CD4-positive, alpha-beta T cell treated with Interleukin-12 subunit alpha and Interleukin-12 subunit beta, for 1 hour (primary cell): ENCODE data around the gene OTOR.

Experiments used
- DNase-seq: peaks from one replicate; pipeline ENCODE4 v3.0.0-alpha.2; 2020

The OTOR gene

DNA sequence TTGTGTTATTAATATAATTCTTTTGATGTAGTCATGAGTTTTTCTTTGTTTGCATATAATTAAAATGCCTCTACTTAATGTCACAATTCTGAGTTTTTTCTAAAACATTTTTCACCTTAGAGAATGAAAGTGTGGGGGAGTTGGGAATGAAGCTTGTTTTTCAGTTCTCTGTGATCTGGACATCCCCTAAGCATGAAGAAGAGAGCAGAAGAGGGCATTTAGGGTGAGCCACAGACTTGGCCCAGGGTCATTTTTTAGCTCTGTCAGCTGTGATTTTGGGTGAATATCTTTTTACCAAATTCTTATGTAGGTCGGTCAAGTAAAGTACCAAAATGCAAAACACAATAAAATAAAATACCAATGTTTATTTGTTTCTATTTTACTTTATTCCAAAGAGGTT, 3.9 kb downstream of the OTOR start:
- DNase-seq = no peak

DNA sequence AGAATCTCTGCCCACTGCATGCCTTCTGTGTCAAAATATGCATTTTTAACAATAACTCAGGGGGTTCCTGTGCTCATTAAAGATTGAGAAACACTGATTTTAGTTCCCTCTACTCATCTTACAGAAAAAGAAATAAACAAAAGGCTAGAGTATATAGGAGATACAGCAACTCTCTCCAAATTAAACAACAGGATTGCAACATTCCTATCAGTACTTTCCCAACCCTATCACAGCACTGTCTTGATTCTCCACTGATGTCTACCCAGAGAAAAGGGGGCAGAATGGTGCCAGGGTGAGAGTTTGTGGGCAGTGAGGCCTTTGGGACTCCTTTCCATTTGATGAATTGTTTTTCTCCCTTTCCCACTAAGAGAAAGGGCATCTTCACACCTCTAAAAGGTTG, 4.7 kb downstream of the OTOR start:
- DNase-seq = no peak

DNA sequence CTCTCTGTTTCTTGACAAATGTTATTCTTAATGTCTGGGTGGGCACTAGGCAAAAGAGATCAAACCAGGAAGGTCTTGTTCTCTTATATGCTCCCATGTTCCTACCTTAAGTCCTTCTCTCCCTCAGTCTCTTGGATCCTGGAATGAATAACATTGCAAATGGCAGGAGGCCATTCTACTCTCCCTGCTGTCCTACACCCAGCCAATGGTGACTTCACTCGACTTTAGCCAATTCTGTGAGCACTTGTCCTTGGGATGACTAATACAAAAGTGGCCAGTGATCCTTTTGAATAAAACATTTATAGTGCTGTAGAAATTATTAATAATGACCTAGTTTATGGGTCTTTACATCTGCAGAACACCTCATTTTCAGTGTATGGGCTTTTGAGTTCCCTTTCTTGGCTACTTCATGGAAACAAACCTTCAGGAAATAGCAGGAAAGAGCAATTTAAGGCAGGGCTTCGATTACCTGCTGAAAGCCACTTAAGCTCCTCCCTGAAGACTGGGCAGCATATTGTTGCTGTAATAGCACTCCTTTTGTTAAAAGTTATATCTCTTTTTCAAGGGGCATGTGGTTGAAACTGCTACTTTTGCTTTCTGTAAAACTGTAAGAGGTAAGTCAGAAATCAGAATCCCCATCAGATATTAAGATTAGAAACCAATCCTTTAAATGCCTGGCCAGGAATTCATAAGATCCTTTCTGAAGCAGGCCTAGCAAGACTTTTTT, 10.5 kb downstream of the OTOR start:
- no peak for DNase-seq

GRCh38 chr20:16759181-16759563, 11.0 kb downstream of the OTOR start:
- DNase-seq = no peak

DNA sequence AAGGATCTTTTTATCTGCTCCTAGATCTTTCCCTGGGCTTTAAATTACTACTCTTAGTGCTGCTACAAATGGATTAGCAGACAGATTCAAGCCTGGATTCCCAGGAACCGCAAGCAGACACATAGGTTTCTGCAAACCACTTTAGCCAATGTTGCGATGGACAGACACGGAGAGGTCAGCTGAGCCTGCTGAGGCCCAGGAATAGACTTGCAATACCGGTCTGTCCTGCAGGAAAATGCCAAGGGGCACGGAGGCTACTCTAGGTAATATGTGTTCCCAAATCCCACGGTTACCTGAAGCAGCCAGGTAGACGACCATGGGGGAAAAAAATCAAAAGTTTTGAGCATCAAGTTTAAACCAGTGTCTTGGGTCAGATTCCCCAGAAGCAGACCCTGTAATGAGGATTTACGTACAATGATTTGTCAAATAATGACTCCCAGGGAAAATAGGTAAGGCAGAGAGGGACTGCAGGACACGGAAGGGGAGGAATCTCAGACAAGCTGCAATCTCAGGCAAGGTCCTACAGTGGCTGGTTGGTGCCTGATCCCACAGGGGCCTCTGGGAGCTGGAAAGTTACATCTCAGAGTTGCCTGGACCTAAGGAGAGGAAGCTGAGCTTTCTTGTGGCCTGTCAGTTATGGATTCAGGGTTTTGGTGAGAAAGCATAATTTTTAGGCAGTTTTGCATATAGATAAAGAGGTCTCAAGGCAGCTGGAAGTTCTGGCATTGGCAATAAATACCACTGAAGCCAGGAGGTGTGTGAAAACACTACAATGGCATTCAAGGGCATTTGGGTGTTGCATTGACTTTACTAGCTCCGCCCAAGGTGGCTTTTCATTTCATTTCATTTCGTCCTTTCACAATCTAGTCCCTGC, 12.5 kb downstream of the OTOR start:
- no peak for DNase-seq

DNA sequence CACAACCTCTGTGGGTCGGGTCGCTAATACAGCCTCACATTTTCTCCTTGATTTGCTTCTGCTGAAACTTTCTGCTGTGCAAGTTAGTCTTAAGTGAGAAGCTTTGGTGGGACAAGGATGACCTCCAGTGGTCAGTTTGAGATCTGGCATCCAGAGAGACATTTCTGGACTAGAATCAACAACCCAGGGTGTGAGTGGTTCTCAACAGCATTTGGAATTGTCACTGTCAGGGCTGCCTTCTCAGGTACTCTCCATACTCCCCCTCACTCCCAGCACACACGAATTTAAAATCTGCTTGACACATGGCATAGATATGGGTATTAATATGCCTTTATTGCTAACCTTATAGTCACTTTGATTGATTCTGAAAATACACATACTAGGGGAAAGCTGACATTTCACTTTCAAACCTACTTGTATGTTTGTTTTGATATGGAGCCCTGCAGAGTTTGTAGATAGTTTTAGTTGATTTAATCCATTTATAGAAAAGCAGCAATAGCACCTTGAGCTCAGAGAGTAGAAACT, 13.2 kb downstream of the OTOR start:
- DNase-seq = peak; percentile 60

GRCh38 chr20:16764560-16764959, 16.4 kb downstream of the OTOR start:
- DNase-seq = no peak

DNA sequence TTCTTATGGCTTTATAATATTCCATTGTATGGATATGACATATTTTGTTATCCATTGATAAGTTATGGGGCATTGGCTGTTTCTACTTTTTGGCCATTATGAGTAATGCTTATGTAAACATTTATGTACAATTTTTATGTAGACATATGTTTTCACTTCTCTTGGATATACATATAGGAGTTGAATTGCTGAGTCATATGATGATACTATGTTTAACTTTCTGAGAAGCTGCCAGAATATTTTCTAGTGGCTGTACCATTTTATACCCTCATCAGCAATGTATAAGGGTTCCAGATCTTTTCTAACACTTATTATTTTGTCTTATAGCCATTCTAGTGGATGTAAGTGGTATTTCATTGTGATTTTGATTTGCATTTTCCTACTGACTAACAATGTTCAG, 23.1 kb downstream of the OTOR start:
- DNase-seq = no peak

DNA sequence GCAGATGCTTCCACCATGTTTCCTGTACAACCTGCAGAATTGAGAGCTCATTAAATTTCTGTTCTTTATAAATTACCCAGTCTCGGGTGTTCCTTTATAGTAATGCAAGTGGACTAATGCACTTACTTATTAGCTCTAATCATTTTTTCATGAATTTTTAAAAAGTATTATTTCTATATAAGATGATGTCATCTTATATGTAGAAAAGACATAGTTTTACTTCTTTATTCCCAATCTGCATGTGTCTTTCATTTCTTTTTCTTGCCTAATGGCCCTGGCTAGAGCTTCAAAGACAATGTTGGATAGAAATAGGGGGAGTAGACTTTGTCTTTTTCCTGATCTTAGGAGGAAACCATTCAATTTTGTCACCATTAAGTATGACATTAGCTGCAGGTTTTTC, 27.8 kb downstream of the OTOR start:
- DNase-seq = no peak

GRCh38 chr20:16777126-16777525, 29.0 kb downstream of the OTOR start:
- DNase-seq = no peak

GRCh38 chr20:16778159-16778558, 30.0 kb downstream of the OTOR start:
- DNase-seq = no peak

DNA sequence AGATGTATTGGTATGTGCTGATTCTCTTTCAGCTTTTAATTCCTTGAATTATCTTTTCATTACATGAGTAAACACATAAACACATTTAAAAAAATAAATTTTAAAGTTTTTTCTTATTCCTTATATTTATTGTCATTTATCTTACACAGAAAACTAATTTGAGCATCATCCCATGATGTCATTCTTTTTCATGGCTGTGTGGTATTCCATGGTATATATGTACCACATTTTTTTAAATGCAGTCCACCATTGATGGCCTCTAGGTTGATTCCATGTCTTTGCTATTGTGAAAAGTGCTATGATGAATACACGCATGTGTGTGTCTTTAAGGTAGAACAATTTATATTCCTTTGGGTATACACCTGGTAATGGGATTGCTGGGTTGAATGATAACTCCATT, 33.3 kb downstream of the OTOR start:
- DNase-seq = no peak

DNA sequence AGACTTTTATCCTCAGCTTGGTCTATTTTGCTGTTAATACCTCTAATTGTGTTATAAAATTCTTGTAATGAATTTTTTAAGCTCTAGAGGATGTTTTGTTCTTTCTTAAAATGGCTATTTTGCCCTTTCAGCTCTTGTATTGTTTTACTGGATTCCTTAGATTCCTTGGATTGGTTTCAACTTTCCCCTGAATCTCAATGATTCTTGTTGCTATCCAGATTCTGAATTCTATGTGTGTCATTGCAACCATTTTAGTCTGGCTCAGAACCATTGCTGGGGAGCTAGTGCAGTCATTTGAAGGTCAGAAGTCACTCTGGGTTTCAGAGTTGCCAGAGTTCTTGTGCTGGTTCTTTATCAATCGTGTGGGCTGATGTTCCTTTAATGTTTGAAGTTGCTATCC, 37.1 kb downstream of the OTOR start:
- no peak for DNase-seq
